NCI-H748 treated with DMSO at 0.1 percent for 48 hours (cell line): ENCODE data around the gene CAMSAP2.

Experiments
- DNase-seq: peaks from one replicate; lab custom pipeline; 2025; lab: John Stamatoyannopoulos, UW

CAMSAP2 gene

DNA sequence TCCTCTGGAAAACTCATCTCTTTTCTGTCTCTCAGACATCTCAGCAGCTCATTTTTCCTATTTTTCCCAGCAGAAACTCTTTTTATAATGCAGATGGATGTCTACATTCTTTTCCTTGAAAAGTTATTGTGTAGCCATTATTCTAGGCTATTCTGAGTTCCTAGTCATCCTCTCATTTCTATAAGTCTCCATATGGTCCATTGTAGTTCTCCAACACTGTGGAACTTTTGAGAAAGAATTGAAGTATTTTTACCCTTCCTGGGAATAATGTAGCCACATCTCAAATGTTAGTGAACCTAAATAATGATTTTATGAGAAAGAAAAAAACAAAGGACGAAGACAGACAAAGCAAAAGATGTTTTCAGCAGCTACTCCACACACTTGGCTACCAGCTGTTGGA, 107.7 kb downstream of the CAMSAP2 start:
- DNase-seq: no peak

GRCh38 chr1:200849430-200849829, 110.7 kb downstream of the CAMSAP2 start:
- no peak for DNase-seq

DNA sequence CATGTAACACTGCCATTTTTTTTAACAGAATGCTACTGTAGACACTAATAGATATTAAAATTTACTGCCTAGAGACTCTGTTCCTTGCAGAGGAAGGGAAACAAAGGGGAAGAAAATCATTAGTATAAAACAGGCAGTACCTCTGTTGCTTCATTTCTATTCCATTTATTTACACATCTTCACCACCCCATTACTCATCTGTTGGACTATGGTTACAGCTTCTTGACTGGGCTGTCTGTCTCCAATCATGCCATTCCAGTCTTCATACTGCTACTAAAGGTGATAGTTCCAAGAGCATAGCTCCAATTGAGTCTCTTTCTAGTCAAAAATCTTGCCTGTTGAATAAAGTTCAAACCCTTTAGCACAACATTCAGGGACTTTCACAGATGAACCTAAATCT, 111.9 kb downstream of the CAMSAP2 start:
- DNase-seq: no peak

DNA sequence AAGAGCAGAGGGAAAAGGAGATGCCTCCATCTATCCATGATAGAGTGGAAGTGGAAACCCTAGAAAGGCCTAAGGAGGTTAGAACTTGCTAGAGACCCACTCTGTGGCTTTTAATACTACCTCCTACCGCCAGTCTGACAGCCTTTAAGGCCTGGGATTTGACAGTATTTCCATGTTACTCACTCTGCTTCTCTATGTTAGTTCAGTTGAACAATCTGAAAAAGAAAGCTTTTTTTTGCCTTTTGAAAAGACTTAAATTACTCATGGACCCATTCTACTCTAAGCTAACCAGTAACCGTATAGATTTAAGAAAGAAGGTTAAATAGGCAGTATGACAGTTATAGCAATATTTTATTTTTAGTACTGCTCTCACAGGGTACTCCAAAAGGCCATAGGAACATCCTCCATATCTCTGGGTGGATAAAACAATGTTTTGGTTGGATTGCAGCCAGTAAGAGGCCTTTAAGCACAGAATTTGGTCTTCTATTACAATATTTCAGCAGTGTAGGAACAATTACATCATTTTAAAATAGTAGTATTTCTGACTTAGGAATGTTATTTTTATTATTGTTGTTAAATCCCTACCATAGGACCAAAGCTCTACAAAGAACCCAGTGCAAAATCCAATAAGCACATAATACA, 118.1 kb downstream of the CAMSAP2 start:
- no peak for DNase-seq

DNA sequence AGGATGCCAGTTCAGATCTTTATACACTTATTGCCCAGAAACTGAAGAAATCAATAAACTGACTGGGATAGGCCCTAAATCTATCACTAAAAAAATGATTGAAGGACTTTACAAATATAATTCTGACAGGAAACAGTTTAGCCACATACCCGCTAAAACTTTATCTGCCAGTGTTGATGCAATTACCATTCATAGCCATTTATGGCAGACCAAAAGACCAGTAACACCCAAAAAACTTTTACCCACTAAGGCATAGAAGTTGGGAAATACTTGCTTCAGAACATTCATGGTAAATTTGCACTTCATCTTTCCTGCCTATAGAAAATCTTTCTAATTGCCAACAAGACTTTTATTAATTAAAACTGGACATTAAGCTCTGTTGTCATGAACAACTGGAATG, 119.1 kb downstream of the CAMSAP2 start:
- DNase-seq: no peak

GRCh38 chr1:200861937-200862647, 123.4 kb downstream of the CAMSAP2 start:
- DNase-seq: no peak

DNA sequence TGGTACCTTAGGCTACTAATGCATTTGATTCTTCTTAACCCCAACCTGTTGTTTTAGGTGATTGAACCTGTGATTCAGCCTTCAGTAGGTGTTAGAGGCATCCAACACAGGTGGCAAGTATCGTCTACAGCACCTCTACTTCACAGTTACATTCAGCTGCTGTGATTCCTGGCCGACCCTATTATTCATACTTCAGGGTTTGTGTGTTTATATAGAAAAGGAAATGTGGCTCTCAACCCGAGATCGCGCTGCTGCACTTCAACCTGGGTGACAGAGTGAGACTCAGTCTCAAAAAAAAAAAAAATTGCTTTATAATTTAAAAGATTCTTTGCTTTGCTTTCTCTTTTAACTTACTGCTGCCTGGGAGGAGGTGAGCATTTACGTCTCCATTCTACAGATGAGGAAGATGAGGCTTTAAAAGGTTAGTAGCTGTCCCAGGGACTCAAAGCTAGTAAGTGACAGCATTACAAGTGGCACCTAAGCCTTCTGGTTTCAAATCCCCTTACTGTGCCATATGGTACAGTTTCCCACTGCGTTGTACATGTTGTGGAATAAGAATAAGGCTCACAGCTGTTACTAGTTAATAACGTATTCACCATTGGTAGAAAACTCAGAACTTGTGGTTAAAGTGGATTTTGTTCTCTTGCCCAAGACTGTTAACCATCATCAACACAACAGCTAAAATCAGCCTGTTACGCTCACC, 124.2 kb downstream of the CAMSAP2 start:
- DNase-seq: no peak

DNA sequence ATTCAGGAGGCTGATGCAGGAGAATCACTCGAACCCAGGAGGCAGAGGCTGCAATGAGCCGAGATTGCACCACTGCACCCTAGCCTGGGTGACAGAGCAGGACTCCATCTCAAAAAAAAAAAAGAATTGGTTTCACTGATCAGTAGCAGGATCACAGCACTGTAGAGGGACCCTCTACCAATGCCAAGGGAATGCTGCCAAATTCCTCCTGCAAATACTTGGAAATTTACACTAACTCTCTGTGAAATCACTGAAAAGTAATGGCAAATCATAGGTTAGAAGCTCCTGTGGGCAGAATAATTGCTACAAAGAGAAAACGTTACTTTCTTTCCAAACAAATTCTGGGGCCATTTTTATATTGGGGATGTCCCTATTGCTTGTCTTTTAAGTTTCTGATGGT, 127.4 kb downstream of the CAMSAP2 start:
- DNase-seq: no peak

DNA sequence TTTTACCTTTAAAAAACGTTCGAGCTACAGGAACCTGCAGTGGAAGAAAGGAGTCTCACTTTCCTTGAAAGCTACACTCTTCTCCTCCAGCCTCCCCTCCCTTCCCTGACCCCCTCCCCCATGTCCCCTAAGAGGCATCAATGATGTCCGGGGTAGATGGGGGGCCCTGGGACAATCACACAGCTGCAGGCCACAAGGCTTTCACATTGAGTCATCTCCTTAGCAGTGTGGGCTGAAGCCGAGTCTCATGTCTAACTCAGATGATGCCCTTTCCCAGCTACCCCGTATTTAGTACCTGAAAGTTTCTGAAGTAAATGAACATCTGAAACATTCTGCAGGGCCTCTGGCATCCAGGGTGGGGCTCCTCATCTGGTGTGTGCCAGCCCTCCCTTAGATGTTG, 127.8 kb downstream of the CAMSAP2 start:
- DNase-seq: no peak

- DNase-seq: no peak
Observed at GRCh38 chr1:200867018-200867811, 128.5 kb downstream of the CAMSAP2 start.

DNA sequence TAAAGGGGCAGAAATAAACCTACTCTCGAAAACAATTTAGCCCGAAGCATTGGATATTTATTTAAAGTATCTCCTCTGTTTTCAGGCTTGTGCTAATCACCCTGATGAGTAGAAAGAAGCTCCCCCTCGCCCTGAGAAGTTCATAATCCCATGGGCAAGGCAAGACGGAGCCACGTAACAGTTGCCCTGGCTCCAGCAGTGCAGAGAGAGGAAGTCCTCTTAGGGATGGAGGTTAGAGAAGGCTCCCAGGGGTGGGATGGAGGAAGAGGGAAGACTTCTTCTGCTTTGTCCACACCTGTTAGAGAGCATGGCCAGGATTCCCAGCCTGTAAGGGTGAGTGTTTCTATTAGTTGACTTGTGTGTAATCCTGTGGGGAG, 130.7 kb downstream of the CAMSAP2 start:
- DNase-seq: no peak

GRCh38 chr1:200869753-200870391, 131.2 kb downstream of the CAMSAP2 start:
- no peak for DNase-seq

GRCh38 chr1:200872446-200873115, 133.9 kb downstream of the CAMSAP2 start, which contains the start of gene GPR25:
TSS of gene GPR25 (plus strand) at chr1:200872981. CDS start at chr1:200873038, 57 bp downstream.
- DNase-seq: no peak

- DNase-seq: no peak
Observed at GRCh38 chr1:200873116-200873670, 134.5 kb downstream of the CAMSAP2 start.

GRCh38 chr1:200873671-200874397, 135.1 kb downstream of the CAMSAP2 start:
- DNase-seq: no peak

- no peak for DNase-seq
Observed at GRCh38 chr1:200874694-200875093, 136.0 kb downstream of the CAMSAP2 start.

GRCh38 chr1:200875416-200875815, 136.7 kb downstream of the CAMSAP2 start:
- no peak for DNase-seq

DNA sequence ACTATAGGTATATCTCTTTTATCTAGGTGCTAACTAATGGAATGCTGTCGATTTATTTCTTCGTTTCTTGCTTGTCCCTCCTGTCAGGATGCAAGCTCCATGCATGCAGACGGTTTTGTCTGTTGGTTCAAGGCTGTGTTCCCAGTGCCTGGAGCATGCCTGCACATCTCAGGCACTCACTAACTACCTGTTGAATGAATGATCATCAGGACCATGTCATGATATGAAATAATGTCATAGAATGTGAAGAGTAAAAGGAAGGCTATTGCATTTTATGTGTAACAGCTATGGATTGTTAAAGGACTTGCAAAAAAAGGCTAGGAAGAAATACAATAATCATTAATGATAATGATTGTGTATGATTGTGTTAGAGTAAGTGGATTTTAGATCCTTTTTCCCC, 138.3 kb downstream of the CAMSAP2 start:
- DNase-seq: no peak

- no peak for DNase-seq
Observed at GRCh38 chr1:200877839-200878551, 139.3 kb downstream of the CAMSAP2 start.

GRCh38 chr1:200880212-200880611, 141.5 kb downstream of the CAMSAP2 start:
- DNase-seq: no peak
